PC-3 (cell line): ENCODE measurements around the gene SH2D6. TPM values are rescaled to one million over a fixed set of nuclear protein-coding genes. Genes with fewer than 3 reads are reported as not detected.

Experiments used
- ATAC-seq: fragments of 200-7000 bp; cut with Tn5 transposase; 2 replicates; pipeline ENCODE4 v1.9.1; 2020; ENCODE audit warnings: mild to moderate bottlenecking, moderate library complexity
- BruUV-seq: library from RNA; stranded (reverse); fragments of 400-500 nt; replicated peaks from 2 replicates; lab custom pipeline; 2021; lab: Mats Ljungman, UMichigan
- CTCF ChIA-PET: fragments of 300-600 bp; sonication (Branson Sonifier 250); formaldehyde crosslinking; loops from one replicate; lab custom pipeline; 2022; ENCODE audit warnings: antibody characterized with exemption; lab: Charles Lee
- POLR2A ChIA-PET: fragments of 300-600 bp; sonication (Branson Sonifier 250); formaldehyde crosslinking; loops from one replicate; lab custom pipeline; 2022; ENCODE audit warnings: antibody characterized with exemption; ENCODE audit not compliant: unreplicated experiment; lab: Charles Lee
- DNase-seq: peaks from one replicate; pipeline ENCODE4 v3.0.0-alpha.2; 2015
- H2AFZ ChIP-seq: fragments of 300-600 bp; sonication (generic); 2 replicates; pipeline ENCODE4 v1.6.0; 2016; ENCODE audit warnings: antibody characterized with exemption, low read length
- H3F3A ChIP-seq: fragments of 300-600 bp; sonication (generic); one replicate; pipeline ENCODE4 v1.6.0; 2017; ENCODE audit warnings: antibody characterized with exemption, low read length, control low read depth, mild to moderate bottlenecking; ENCODE audit not compliant: unreplicated experiment
- H3K27ac ChIP-seq: fragments of 300-600 bp; sonication (generic); 2 replicates; pipeline ENCODE4 v1.5.1; 2016; ENCODE audit warnings: mild to moderate bottlenecking, low read length
- H3K27me3 ChIP-seq: fragments of 300-600 bp; sonication (generic); 2 replicates; pipeline ENCODE4 v1.6.1; 2016; ENCODE audit warnings: low read length, mixed read lengths
- H3K36me3 ChIP-seq: fragments of 300-600 bp; sonication (generic); 2 replicates; pipeline ENCODE4 v1.6.1; 2016; ENCODE audit warnings: low read depth, mixed run types, low read length, mixed read lengths
- H3K4me1 ChIP-seq: fragments of 300-600 bp; sonication (generic); 2 replicates; pipeline ENCODE4 v1.5.1; 2016; ENCODE audit warnings: low read length; ENCODE audit not compliant: insufficient read depth
- H3K4me2 ChIP-seq: fragments of 300-600 bp; sonication (generic); 2 replicates; pipeline ENCODE4 v1.6.0; 2016; ENCODE audit warnings: low read length
- H3K4me3 ChIP-seq: fragments of 300-600 bp; sonication (generic); 2 replicates; pipeline ENCODE4 v1.5.1; 2016; ENCODE audit warnings: mild to moderate bottlenecking, low read length, mixed read lengths
- H3K79me2 ChIP-seq: fragments of 300-600 bp; sonication (generic); 2 replicates; pipeline ENCODE4 v1.6.1; 2017; ENCODE audit warnings: low read length, mixed read lengths
- H3K9ac ChIP-seq: fragments of 300-600 bp; sonication (generic); 2 replicates; pipeline ENCODE4 v1.6.0; 2016; ENCODE audit warnings: mild to moderate bottlenecking, low read length
- H3K9me2 ChIP-seq: fragments of 300-600 bp; sonication (generic); replicated peaks from 2 replicates; pipeline ENCODE4 v1.6.1; 2016; ENCODE audit warnings: mixed run types, low read length, mixed read lengths
- H3K9me3 ChIP-seq: fragments of 300-600 bp; sonication (generic); 2 replicates; pipeline ENCODE4 v1.6.1; 2016; ENCODE audit warnings: low read length, mixed read lengths
- H4K20me1 ChIP-seq: fragments of 300-600 bp; sonication (generic); 2 replicates; pipeline ENCODE4 v1.6.1; 2016; ENCODE audit warnings: low read length, mixed read lengths
- EZH2 ChIP-seq: fragments of 300-600 bp; sonication (generic); IDR thresholded peaks from one replicate; pipeline ENCODE4 v1.6.1; 2017; ENCODE audit warnings: antibody characterized with exemption, mild to moderate bottlenecking, low read length; ENCODE audit not compliant: unreplicated experiment
- EZH2phosphoT487 ChIP-seq: fragments of 300-600 bp; sonication (generic); IDR thresholded peaks from 2 replicates; pipeline ENCODE4 v1.6.1; 2018; ENCODE audit warnings: mild to moderate bottlenecking, antibody characterized with exemption, low read length, borderline replicate concordance
- intact Hi-C: fragments of 100-400 bp; cut with micrococcal nuclease; formaldehyde crosslinking; loops from 2 replicates; pipeline ENCODE4 v1.9.0; 2023
- total RNA-seq: library from RNA; depleted of rRNA; stranded (reverse); fragments of >200 nt; gene quantifications from 2 replicates; pipeline ENCODE4 v1.2.3, GENCODE V29; 2014
- TF ChIP-seq, protein P1 (sequence below): fragments of 300-600 bp; sonication (generic); conservative IDR thresholded peaks from 2 replicates; pipeline ENCODE4 v1.5.1; 2017; ENCODE audit warnings: antibody characterized with exemption, low read depth, mild to moderate bottlenecking, low read length

The SH2D6 gene
- total RNA-seq, 1 experiment from 2014 or later: not detected

- Histone ChIP-seq H3K79me2 (no peaks in the 10 kb centered on the region), H3K27ac (no peak overlapping the region), H3K27me3 (no peaks in the 10 kb centered on the region), H3K36me3 (no peaks in the 10 kb centered on the region), H2AFZ (no peak overlapping the region), H3K9me3 (no peaks in the 10 kb centered on the region), H3K4me1 (peaks cover 35% of the 10 kb centered on the region), H3F3A (peaks cover 4% of the 10 kb centered on the region), H3K4me3 (no peak overlapping the region), H3K9ac (no peak overlapping the region), H4K20me1 (no peaks in the 10 kb centered on the region), H3K9me2 (no peaks in the 10 kb centered on the region), H3K4me2 (no peak overlapping the region)
- ChIA-PET POLR2A (no interaction called here), CTCF (no interaction called here)
- TF ChIP-seq, protein P1, sequence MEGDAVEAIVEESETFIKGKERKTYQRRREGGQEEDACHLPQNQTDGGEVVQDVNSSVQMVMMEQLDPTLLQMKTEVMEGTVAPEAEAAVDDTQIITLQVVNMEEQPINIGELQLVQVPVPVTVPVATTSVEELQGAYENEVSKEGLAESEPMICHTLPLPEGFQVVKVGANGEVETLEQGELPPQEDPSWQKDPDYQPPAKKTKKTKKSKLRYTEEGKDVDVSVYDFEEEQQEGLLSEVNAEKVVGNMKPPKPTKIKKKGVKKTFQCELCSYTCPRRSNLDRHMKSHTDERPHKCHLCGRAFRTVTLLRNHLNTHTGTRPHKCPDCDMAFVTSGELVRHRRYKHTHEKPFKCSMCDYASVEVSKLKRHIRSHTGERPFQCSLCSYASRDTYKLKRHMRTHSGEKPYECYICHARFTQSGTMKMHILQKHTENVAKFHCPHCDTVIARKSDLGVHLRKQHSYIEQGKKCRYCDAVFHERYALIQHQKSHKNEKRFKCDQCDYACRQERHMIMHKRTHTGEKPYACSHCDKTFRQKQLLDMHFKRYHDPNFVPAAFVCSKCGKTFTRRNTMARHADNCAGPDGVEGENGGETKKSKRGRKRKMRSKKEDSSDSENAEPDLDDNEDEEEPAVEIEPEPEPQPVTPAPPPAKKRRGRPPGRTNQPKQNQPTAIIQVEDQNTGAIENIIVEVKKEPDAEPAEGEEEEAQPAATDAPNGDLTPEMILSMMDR: 0 out of 2 replicates have a peak, but pooled peaks have one; percentile 13
- no peak for TF ChIP-seq EZH2
- BruUV-seq: no TSS peak
- intact Hi-C loops: loop anchor here (5.0 kb wide), 1 partner anchor 61 kb away; no protein-coding TSS in a partner anchor
- DNase-seq (no peak), ATAC-seq (no peak)
Observed at GRCh38 chr2:85435981-85436835, 17.7 kb downstream of the SH2D6 start.

GRCh38 chr2:85436836-85437487, 18.4 kb downstream of the SH2D6 start:
- no peaks in the 10 kb centered on the region for H4K20me1 ChIP-seq
- ChIA-PET POLR2A (no interaction called here), CTCF (no interaction called here)
- no peaks in the 10 kb centered on the region for H3K27me3 ChIP-seq
- H3K9me3 ChIP-seq: no peaks in the 10 kb centered on the region
- H3K36me3 ChIP-seq: no peaks in the 10 kb centered on the region
- intact Hi-C loops: loop anchor here (5.0 kb wide), 1 partner anchor 60 kb away; no protein-coding TSS in a partner anchor
- no peak overlapping the region for H3K27ac ChIP-seq
- no peak overlapping the region for H3K4me3 ChIP-seq
- BruUV-seq: no TSS peak
- TF ChIP-seq, protein P1: no peak
- no peak for TF ChIP-seq EZH2phosphoT487
- TF ChIP-seq EZH2: no peak
- H3K4me1 ChIP-seq: peaks cover 35% of the 10 kb centered on the region
- no peak for DNase-seq
- no peaks in the 10 kb centered on the region for H3K9me2 ChIP-seq
- no peak for ATAC-seq
- H3K79me2 ChIP-seq: no peaks in the 10 kb centered on the region
- no peak overlapping the region for H3K9ac ChIP-seq
- H3K4me2 ChIP-seq: peak overlapping the region; percentile 38; the same call in 1 of the 2 replicates
- H2AFZ ChIP-seq: no peak overlapping the region
- H3F3A ChIP-seq: peaks cover 4% of the 10 kb centered on the region
